ENCODE data around the gene SLC25A1. TPM values are rescaled to one million over a fixed set of nuclear protein-coding genes. Genes with fewer than 3 reads are reported as not detected.
"Not testable (repeated sequence)": the region's sequence is repeated elsewhere in the genome, so short reads cannot be mapped to it uniquely, and the experiment has no call there.

SLC25A1 gene
- total and polyA plus RNA-seq, 9 donors = 16.9 to 35.7 (median 22.6) TPM

GRCh38 chr22:19208287-19208847, 29.8 kb upstream of the SLC25A1 start:
- Histone ChIP-seq H3K9me3 (replicated peaks; ENCODE audit: control insufficient read depth, low read depth, low read length) (no peaks in the 10 kb centered on the region), H3K27me3 (ENCODE audit: control insufficient read depth, insufficient read depth, low read length) (no peaks in the 10 kb centered on the region), H3K4me1 (ENCODE audit: control insufficient read depth, insufficient read depth, low read length) (no peaks in the 10 kb centered on the region), H3K36me3 (ENCODE audit: control insufficient read depth, insufficient read depth, low read length) (peaks cover 22% of the 10 kb centered on the region), H3K4me3 (ENCODE audit: low read length) (no peak overlapping the region), H3K27ac (ENCODE audit: low read length) (no peak overlapping the region)
- no peak for DNase-seq
- 80% methylated on average over 1 of the region's 4 CpGs for WGBS (ENCODE audit: insufficient coverage)

DNA sequence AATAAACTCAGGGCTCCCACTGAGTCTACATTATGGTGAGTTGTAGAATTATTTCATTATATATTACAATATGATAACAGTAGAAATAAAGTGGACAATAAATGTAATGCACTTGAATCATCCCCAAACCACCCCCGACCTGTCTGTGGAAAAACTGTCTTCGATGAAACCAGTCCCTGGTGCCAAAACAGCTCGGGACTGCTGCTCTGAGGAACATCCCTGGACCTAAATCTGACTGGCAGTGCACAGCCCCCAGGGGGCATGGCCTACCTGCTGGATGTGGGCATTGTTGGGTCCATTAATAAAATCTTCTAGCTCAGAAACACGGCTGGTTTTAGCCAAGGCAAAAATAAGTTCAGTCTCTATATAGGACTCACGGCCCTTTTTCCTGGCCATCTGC, 29.3 kb upstream of the SLC25A1 start:
- no peaks in the 10 kb centered on the region for H3K27me3 ChIP-seq (ENCODE audit: control insufficient read depth, insufficient read depth, low read length)
- peaks cover 22% of the 10 kb centered on the region for H3K36me3 ChIP-seq (ENCODE audit: control insufficient read depth, insufficient read depth, low read length)
- H3K27ac ChIP-seq (ENCODE audit: low read length) = no peak overlapping the region
- WGBS (ENCODE audit: insufficient coverage) = 66% methylated on average over 4 of the region's 5 CpGs
- H3K9me3 ChIP-seq (replicated peaks; ENCODE audit: control insufficient read depth, low read depth, low read length) = no peaks in the 10 kb centered on the region
- H3K4me1 ChIP-seq (ENCODE audit: control insufficient read depth, insufficient read depth, low read length) = no peaks in the 10 kb centered on the region
- no peak for DNase-seq
- no peak overlapping the region for H3K4me3 ChIP-seq (ENCODE audit: low read length)

DNA sequence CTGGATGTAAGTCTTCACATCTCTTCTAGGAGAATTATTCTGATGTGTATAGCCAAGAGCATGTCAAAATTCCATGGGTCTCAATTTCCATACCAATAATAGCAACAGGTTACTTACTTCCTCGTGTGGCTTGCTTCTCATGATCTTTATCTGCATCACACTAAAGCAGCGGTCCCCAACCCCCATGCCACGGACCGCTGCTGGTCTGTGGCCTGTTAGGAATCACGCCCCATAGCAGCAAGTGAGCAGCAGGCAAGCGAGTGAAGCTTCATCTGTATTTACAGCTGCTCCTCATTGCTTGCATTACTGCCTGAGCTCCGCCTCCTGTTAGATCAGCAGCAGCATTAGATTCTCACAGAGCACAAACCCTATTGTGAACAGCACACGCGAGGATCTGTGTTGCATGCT, 28.9 kb upstream of the SLC25A1 start:
- 75% methylated on average over 7 of the region's 9 CpGs for WGBS (ENCODE audit: insufficient coverage)
- H3K4me3 ChIP-seq (ENCODE audit: low read length) = no peak overlapping the region
- H3K27ac ChIP-seq (ENCODE audit: low read length) = no peak overlapping the region
- H3K9me3 ChIP-seq (replicated peaks; ENCODE audit: control insufficient read depth, low read depth, low read length) = no peaks in the 10 kb centered on the region
- H3K4me1 ChIP-seq (ENCODE audit: control insufficient read depth, insufficient read depth, low read length) = no peaks in the 10 kb centered on the region
- no peaks in the 10 kb centered on the region for H3K27me3 ChIP-seq (ENCODE audit: control insufficient read depth, insufficient read depth, low read length)
- DNase-seq = no peak
- peaks cover 22% of the 10 kb centered on the region for H3K36me3 ChIP-seq (ENCODE audit: control insufficient read depth, insufficient read depth, low read length)

DNA sequence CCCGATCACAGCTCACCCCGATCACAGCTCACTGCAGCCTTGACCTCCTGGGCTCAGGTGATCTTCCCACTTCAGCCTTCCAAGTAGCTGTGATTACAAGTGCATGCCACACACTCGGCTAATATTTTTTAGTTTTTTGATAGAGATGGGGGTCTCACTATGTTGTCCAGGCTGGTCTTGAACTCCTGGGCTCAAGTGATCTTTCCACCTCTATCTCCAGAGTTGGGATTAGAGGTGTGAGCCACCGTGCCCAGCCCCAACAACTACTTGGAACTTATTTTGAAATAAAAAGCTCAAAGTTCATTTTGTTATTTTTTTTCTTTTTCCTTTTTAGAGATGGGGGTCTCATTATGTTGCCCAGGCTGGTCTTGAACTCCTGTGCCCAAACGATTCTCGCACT, 27.8 kb upstream of the SLC25A1 start:
- Histone ChIP-seq H3K9me3 (replicated peaks; ENCODE audit: control insufficient read depth, low read depth, low read length) (no peaks in the 10 kb centered on the region), H3K4me1 (ENCODE audit: control insufficient read depth, insufficient read depth, low read length) (no peaks in the 10 kb centered on the region), H3K4me3 (ENCODE audit: low read length) (no peak overlapping the region), H3K27ac (ENCODE audit: low read length) (no peak overlapping the region), H3K36me3 (ENCODE audit: control insufficient read depth, insufficient read depth, low read length) (peaks cover 22% of the 10 kb centered on the region), H3K27me3 (ENCODE audit: control insufficient read depth, insufficient read depth, low read length) (no peaks in the 10 kb centered on the region)
- WGBS (ENCODE audit: insufficient coverage) = no CpG with 5 or more reads among the region's 6 CpGs
- DNase-seq = no peak

GRCh38 chr22:19204640-19205039, 26.1 kb upstream of the SLC25A1 start:
- Histone ChIP-seq H3K4me3 (ENCODE audit: low read length) (no peak overlapping the region), H3K4me1 (ENCODE audit: control insufficient read depth, insufficient read depth, low read length) (no peaks in the 10 kb centered on the region), H3K9me3 (replicated peaks; ENCODE audit: control insufficient read depth, low read depth, low read length) (no peaks in the 10 kb centered on the region), H3K27me3 (ENCODE audit: control insufficient read depth, insufficient read depth, low read length) (no peaks in the 10 kb centered on the region), H3K27ac (ENCODE audit: low read length) (no peak overlapping the region), H3K36me3 (ENCODE audit: control insufficient read depth, insufficient read depth, low read length) (peaks cover 18% of the 10 kb centered on the region)
- 96% methylated on average over 2 of the region's 4 CpGs for WGBS (ENCODE audit: insufficient coverage)
- no peak for DNase-seq

GRCh38 chr22:19203834-19204233, 25.3 kb upstream of the SLC25A1 start:
- WGBS (ENCODE audit: insufficient coverage) = 91% methylated on average over 8 of the region's 8 CpGs
- no peaks in the 10 kb centered on the region for H3K9me3 ChIP-seq (replicated peaks; ENCODE audit: control insufficient read depth, low read depth, low read length)
- H3K4me1 ChIP-seq (ENCODE audit: control insufficient read depth, insufficient read depth, low read length) = no peaks in the 10 kb centered on the region
- no peak for DNase-seq
- H3K36me3 ChIP-seq (ENCODE audit: control insufficient read depth, insufficient read depth, low read length) = peaks cover 17% of the 10 kb centered on the region
- no peaks in the 10 kb centered on the region for H3K27me3 ChIP-seq (ENCODE audit: control insufficient read depth, insufficient read depth, low read length)
- H3K4me3 ChIP-seq (ENCODE audit: low read length) = no peak overlapping the region
- H3K27ac ChIP-seq (ENCODE audit: low read length) = no peak overlapping the region

DNA sequence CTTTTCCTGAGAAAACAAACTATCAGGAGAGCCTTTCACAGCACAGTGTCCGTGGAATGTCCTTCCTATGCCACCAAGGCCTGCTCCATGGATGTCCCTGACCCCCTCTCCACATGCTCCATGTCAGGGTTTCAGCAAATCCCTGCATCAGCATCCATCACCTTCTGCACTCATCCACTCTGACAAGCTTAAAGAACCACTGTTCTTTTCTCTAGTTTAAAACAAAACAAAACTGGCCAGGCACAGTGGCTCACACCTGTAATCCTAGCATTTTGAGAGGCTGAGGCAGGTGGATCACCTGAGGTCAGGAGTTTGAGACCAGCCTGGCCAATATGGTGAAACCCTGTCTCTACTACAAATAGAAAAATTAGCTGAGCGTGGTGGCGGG, 24.3 kb upstream of the SLC25A1 start:
- H3K27ac ChIP-seq (ENCODE audit: low read length); DNase-seq; H3K4me3 ChIP-seq (ENCODE audit: low read length); H3K9me3 ChIP-seq (replicated peaks; ENCODE audit: control insufficient read depth, low read depth, low read length); H3K27me3 ChIP-seq (ENCODE audit: control insufficient read depth, insufficient read depth, low read length); H3K36me3 ChIP-seq (ENCODE audit: control insufficient read depth, insufficient read depth, low read length); H3K4me1 ChIP-seq (ENCODE audit: control insufficient read depth, insufficient read depth, low read length): not testable (repeated sequence)
- WGBS (ENCODE audit: insufficient coverage) = 82% methylated on average over 1 of the region's 3 CpGs

- peaks cover 7% of the 10 kb centered on the region for H3K36me3 ChIP-seq (ENCODE audit: control insufficient read depth, insufficient read depth, low read length)
- no peak overlapping the region for H3K27ac ChIP-seq (ENCODE audit: low read length)
- DNase-seq = no peak
- H3K4me1 ChIP-seq (ENCODE audit: control insufficient read depth, insufficient read depth, low read length) = no peaks in the 10 kb centered on the region
- WGBS (ENCODE audit: insufficient coverage) = 92% methylated on average over 18 of the region's 18 CpGs
- no peak overlapping the region for H3K4me3 ChIP-seq (ENCODE audit: low read length)
- no peaks in the 10 kb centered on the region for H3K27me3 ChIP-seq (ENCODE audit: control insufficient read depth, insufficient read depth, low read length)
- H3K9me3 ChIP-seq (replicated peaks; ENCODE audit: control insufficient read depth, low read depth, low read length) = no peaks in the 10 kb centered on the region
Observed at GRCh38 chr22:19201869-19202798, 23.6 kb upstream of the SLC25A1 start.

DNA sequence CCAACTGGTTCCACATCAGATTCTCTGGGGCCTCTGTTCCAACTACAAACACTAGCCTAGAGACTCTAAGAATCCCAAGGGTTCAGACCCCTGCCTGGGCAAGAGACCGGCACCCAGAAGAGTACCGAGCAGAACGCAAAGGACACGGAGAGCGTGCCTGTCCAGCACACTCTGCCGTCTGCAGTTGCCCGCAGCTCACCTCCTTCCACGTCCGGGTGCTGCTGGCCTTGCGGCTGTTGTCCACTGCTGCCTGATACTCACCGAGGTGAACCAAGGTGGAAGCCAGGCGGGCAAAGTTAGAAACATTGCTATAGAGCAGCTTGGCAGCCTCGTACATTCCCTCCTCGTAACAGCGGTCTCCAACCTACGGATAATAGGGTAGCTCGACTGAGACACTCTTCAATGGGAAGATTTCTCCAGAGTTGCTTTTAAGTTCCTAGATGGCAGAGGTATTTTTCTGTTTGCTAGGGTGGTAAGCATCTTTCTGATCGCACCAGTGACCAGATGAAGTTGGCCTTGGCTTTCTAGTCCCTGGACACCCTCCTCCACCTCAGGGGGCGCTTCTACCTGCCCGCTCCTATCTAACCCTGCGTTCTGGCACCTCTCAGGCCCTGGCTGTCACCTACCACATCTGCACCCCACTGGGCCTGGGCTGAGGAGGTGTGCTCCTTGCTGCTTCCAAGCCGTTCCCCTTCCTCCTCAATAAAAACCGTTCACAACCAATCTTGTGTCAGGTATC, 22.8 kb upstream of the SLC25A1 start:
- peaks cover 11% of the 10 kb centered on the region for H3K36me3 ChIP-seq (ENCODE audit: control insufficient read depth, insufficient read depth, low read length)
- H3K9me3 ChIP-seq (replicated peaks; ENCODE audit: control insufficient read depth, low read depth, low read length) = no peaks in the 10 kb centered on the region
- WGBS (ENCODE audit: insufficient coverage) = 93% methylated on average over 21 of the region's 23 CpGs
- no peak for DNase-seq
- H3K27me3 ChIP-seq (ENCODE audit: control insufficient read depth, insufficient read depth, low read length) = no peaks in the 10 kb centered on the region
- H3K4me1 ChIP-seq (ENCODE audit: control insufficient read depth, insufficient read depth, low read length) = no peaks in the 10 kb centered on the region
- H3K27ac ChIP-seq (ENCODE audit: low read length) = no peak overlapping the region
- H3K4me3 ChIP-seq (ENCODE audit: low read length) = no peak overlapping the region

DNA sequence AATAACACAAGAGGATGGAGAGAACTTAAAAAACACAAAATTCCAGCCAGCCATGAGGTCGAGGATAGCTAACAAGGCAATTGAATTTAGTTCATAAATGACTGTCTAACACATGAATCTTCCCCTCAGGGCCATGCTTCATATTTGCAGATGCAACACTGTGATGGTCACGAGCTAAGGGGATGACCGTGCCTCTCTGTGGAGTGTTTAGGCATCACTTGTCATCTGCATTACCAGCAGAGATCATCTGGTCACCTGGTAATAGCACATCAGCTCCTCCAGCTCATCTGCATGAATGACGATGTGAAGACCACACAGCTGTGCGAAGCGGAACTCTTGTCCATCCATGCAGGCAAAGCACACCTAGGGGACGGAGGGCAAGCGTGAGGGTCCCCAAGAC, 20.9 kb upstream of the SLC25A1 start:
- Histone ChIP-seq H3K36me3 (ENCODE audit: control insufficient read depth, insufficient read depth, low read length) (peaks cover 20% of the 10 kb centered on the region), H3K4me1 (ENCODE audit: control insufficient read depth, insufficient read depth, low read length) (no peaks in the 10 kb centered on the region), H3K9me3 (replicated peaks; ENCODE audit: control insufficient read depth, low read depth, low read length) (no peaks in the 10 kb centered on the region), H3K4me3 (ENCODE audit: low read length) (no peak overlapping the region), H3K27ac (ENCODE audit: low read length) (no peak overlapping the region), H3K27me3 (ENCODE audit: control insufficient read depth, insufficient read depth, low read length) (no peaks in the 10 kb centered on the region)
- WGBS (ENCODE audit: insufficient coverage) = 87% methylated on average over 7 of the region's 8 CpGs
- no peak for DNase-seq
